NOMO-1 treated with dmso at 0.1 percent for 144 hours (cell line): ENCODE measurements around the gene PDE8B.
"Not testable (repeated sequence)": the region's sequence is repeated elsewhere in the genome, so short reads cannot be mapped to it uniquely, and the experiment has no call there.

Experiments used
- DNase-seq: peaks from one replicate; lab custom pipeline; 2025; ENCODE audit not compliant: unreplicated experiment; lab: John Stamatoyannopoulos, UW

Gene PDE8B

GRCh38 chr5:77427998-77428397 is 217.5 kb downstream of the PDE8B start:
- no peak for DNase-seq

- no peak for DNase-seq
Measured at GRCh38 chr5:77428526-77428925, 218.0 kb downstream of the PDE8B start.

- DNase-seq: no peak
Measured at GRCh38 chr5:77430726-77431125, 220.2 kb downstream of the PDE8B start.

GRCh38 chr5:77431286-77431685 is 220.8 kb downstream of the PDE8B start:
- no peak for DNase-seq

- DNase-seq: no peak
Measured at GRCh38 chr5:77431719-77432118, 221.2 kb downstream of the PDE8B start.

GRCh38 chr5:77437194-77437593 is 226.7 kb downstream of the PDE8B start:
- DNase-seq: no peak

GRCh38 chr5:77438071-77438470 is 227.6 kb downstream of the PDE8B start:
- DNase-seq: no peak

- no peak for DNase-seq
Measured at GRCh38 chr5:77443670-77444069, 233.2 kb downstream of the PDE8B start.

- DNase-seq: no peak
Measured at GRCh38 chr5:77444356-77444755, 233.9 kb downstream of the PDE8B start.

GRCh38 chr5:77448831-77449230 is 238.4 kb downstream of the PDE8B start:
- no peak for DNase-seq

- DNase-seq: peak; percentile 8
Measured at GRCh38 chr5:77449277-77449676, 238.8 kb downstream of the PDE8B start.

GRCh38 chr5:77449981-77450380 is 239.5 kb downstream of the PDE8B start:
- no peak for DNase-seq

GRCh38 chr5:77452351-77452750 is 241.9 kb downstream of the PDE8B start:
- DNase-seq: no peak

- no peak for DNase-seq
Measured at GRCh38 chr5:77454123-77454522, 243.6 kb downstream of the PDE8B start.

GRCh38 chr5:77461287-77461686 is 250.8 kb downstream of the PDE8B start:
- DNase-seq: no peak

GRCh38 chr5:77463905-77464304 is 253.4 kb downstream of the PDE8B start:
- DNase-seq: no peak

GRCh38 chr5:77468875-77469274 is 258.4 kb downstream of the PDE8B start:
- DNase-seq: not testable (repeated sequence)

GRCh38 chr5:77475041-77475440 is 264.6 kb downstream of the PDE8B start:
- not testable (repeated sequence) for DNase-seq
